Measurements from ENCODE around the gene SLC5A1.

DNA sequence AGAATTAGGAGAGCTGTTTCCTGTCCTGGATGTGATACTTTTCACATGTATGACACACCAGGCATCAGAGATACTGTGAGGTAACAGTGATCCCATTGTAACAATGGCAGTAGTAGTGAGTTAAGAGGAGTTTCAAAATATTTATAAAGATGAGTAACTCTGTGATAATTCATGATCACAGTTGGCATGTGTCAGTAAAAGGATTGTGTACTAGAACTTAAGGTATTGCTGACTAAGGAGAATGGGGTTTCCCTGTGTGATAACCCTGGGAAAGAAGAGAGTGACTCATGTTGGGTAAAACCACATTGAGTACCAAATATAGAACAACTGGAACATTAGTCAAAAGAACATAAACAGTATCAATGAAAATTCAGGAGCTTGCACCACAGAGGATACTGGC is 22.9 kb upstream of the SLC5A1 start:
- TF ChIP-seq, protein P1, sequence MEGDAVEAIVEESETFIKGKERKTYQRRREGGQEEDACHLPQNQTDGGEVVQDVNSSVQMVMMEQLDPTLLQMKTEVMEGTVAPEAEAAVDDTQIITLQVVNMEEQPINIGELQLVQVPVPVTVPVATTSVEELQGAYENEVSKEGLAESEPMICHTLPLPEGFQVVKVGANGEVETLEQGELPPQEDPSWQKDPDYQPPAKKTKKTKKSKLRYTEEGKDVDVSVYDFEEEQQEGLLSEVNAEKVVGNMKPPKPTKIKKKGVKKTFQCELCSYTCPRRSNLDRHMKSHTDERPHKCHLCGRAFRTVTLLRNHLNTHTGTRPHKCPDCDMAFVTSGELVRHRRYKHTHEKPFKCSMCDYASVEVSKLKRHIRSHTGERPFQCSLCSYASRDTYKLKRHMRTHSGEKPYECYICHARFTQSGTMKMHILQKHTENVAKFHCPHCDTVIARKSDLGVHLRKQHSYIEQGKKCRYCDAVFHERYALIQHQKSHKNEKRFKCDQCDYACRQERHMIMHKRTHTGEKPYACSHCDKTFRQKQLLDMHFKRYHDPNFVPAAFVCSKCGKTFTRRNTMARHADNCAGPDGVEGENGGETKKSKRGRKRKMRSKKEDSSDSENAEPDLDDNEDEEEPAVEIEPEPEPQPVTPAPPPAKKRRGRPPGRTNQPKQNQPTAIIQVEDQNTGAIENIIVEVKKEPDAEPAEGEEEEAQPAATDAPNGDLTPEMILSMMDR (conservative IDR thresholded peaks at IDR 0.05 in 1 of 2, IDR thresholded peaks at IDR 0.05 in 1 of 2; ENCODE audit: extremely low read depth in 1 of 2, insufficient read depth in 1 of 2, low read depth in 1 of 2, low read length in 2 of 2): no peak
- TF ChIP-seq EZH2 (IDR thresholded peaks at IDR 0.05; ENCODE audit: borderline replicate concordance, low read length): no peak

Data from mammary epithelial cell (primary cell).